Activated gamma-delta T cell treated with anti-CD3 and anti-CD28 coated beads, Interleukin-2, amount 50 U/mL, for 16 hours (primary cell): ENCODE results near the gene MNAT1.
"Not testable (repeated sequence)": the region's sequence is repeated elsewhere in the genome, so short reads cannot be mapped to it uniquely, and the experiment has no call there.

ENCODE experiments used
- DNase-seq: peaks from one replicate; pipeline ENCODE4 v3.0.0-alpha.2; 2020; ENCODE audit warnings: low read depth

MNAT1 gene

GRCh38 chr14:60734465-60735242 lies at the start of gene MNAT1:
TSS of gene MNAT1 (plus strand) at chr14:60734761. CDS start at chr14:60734863, 102 bp downstream.
- DNase-seq, result peak; percentile 68

- DNase-seq, result no peak
These were observed 47.7 kb upstream of the MNAT1 start for GRCh38 chr14:60686865-60687264.

- no peak for DNase-seq
These were observed 43.0 kb upstream of the MNAT1 start for GRCh38 chr14:60691383-60692113.

- DNase-seq, result no peak
These were observed 39.2 kb upstream of the MNAT1 start for GRCh38 chr14:60695327-60695726.

GRCh38 chr14:60700598-60700997 lies 34.0 kb upstream of the MNAT1 start:
- no peak for DNase-seq

GRCh38 chr14:60705100-60705499 lies 29.5 kb upstream of the MNAT1 start:
- no peak for DNase-seq

GRCh38 chr14:60707858-60708257 lies 26.7 kb upstream of the MNAT1 start:
- no peak for DNase-seq

GRCh38 chr14:60710494-60710893 lies 24.1 kb upstream of the MNAT1 start:
- DNase-seq, result no peak

GRCh38 chr14:60713513-60713912 lies 21.0 kb upstream of the MNAT1 start:
- no peak for DNase-seq

GRCh38 chr14:60720391-60720790 lies 14.2 kb upstream of the MNAT1 start:
- no peak for DNase-seq

GRCh38 chr14:60720962-60721325 lies 13.6 kb upstream of the MNAT1 start:
- DNase-seq, result no peak

- DNase-seq, result peak; percentile 49
These were observed 13.0 kb upstream of the MNAT1 start for GRCh38 chr14:60721326-60722106.

GRCh38 chr14:60722107-60722356 lies 12.5 kb upstream of the MNAT1 start:
- DNase-seq, result no peak

GRCh38 chr14:60722357-60723115 lies 12.0 kb upstream of the MNAT1 start:
- no peak for DNase-seq

- DNase-seq, result no peak
These were observed 11.2 kb upstream of the MNAT1 start for GRCh38 chr14:60723116-60723906.

GRCh38 chr14:60723907-60724618 lies 10.5 kb upstream of the MNAT1 start, which contains the start of gene SIX4:
TSS of gene SIX4 (minus strand) at chr14:60724351. CDS start at chr14:60724074, 277 bp downstream.
- no peak for DNase-seq

GRCh38 chr14:60731291-60731690 lies 3.3 kb upstream of the MNAT1 start:
- not testable (repeated sequence) for DNase-seq

GRCh38 chr14:60732840-60733483 lies 1.6 kb upstream of the MNAT1 start:
- no peak for DNase-seq

- no peak for DNase-seq
These were observed 855 bp downstream of the MNAT1 start for GRCh38 chr14:60735416-60735815.

- DNase-seq, result no peak
These were observed 1.9 kb downstream of the MNAT1 start for GRCh38 chr14:60736494-60736893.
